ENCODE data around the gene EEF1AKMT1. TPM values are rescaled to one million over a fixed set of nuclear protein-coding genes. Genes with fewer than 3 reads are reported as not detected.

EEF1AKMT1 gene
- total RNA-seq, 1 experiment from 2014 or later = 9.8 TPM

DNA sequence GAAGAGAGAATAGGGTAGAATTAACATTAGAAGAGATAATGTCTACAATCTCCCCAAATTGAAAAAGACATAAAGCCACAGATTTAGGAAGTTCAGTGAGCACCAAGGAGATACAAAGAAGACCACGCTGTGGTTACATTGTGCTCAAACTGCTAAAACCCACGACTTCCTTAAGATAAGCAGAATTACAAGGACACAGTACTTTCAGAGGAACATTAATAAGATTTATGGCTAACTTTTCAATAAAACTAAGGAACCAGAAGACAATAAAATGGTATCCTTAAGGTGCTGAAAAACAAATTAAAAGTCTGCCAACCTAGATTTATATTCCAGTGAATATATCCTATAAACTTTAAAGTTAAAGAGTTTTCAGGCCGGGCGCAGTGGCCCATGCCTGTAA, 77.7 kb downstream of the EEF1AKMT1 start:
- TF ChIP-seq CEBPB (IDR thresholded peaks at IDR 0.05; ENCODE audit: low read depth) = no peak
- TF ChIP-seq RAD21 (IDR thresholded peaks at IDR 0.05; ENCODE audit: low read depth) = no peak
- TF ChIP-seq ZFX (IDR thresholded peaks at IDR 0.05) = no peak
- TF ChIP-seq SRF (IDR thresholded peaks at IDR 0.05; ENCODE audit: low read depth) = no peak
- no peak for ATAC-seq
- Histone ChIP-seq H3K36me3 (ENCODE audit: control insufficient read depth in 1 of 2, insufficient read depth in 2 of 2, low read length in 2 of 2) (no peaks in the 10 kb centered on the region), H3K4me2 (ENCODE audit: low read length) (no peak overlapping the region), H3K9me2 (ENCODE audit: insufficient read depth) (no peaks in the 10 kb centered on the region), H3K9me3 (ENCODE audit: control insufficient read depth in 1 of 2, insufficient read depth in 1 of 2, low read depth in 1 of 2, low read length in 2 of 2) (no peaks in the 10 kb centered on the region), H3K79me2 (ENCODE audit: insufficient read depth, low read length) (no peaks in the 10 kb centered on the region), H4K20me1 (ENCODE audit: insufficient read depth) (no peaks in the 10 kb centered on the region), H2AFZ (ENCODE audit: low read depth, low read length, poor library complexity, severe bottlenecking) (no peak overlapping the region), H3K27me3 (ENCODE audit: insufficient read depth, low read length) (no peaks in the 10 kb centered on the region), H3K9ac (ENCODE audit: low read length) (no peak overlapping the region), H3K27ac (ENCODE audit: low read depth, low read length) (no peak overlapping the region), H3K4me1 (ENCODE audit: control insufficient read depth in 1 of 2, insufficient read depth in 2 of 2, low read length in 2 of 2) (peaks cover 0 to 10% of the 10 kb centered on the region in 2 experiments; a peak in 2 of 4 replicates), H3K4me3 (replicated peaks in 1 of 2; ENCODE audit: low read depth in 1 of 2, low read length in 2 of 2) (no peak overlapping the region)
- CTCF ChIA-PET = no interaction called here
- no peak for DNase-seq (ENCODE audit: low read depth, low spot score)
- POLR2A ChIA-PET = no interaction called here
- BruUV-seq (replicated peaks) = no TSS peak
- intact Hi-C loops (cut with micrococcal nuclease) = no loop called here
- RAD21 ChIA-PET (ENCODE audit: low non-redundant PET in 1 of 2, low total read pairs in 2 of 2, uncharacterized antibody in 2 of 2, unreplicated experiment in 2 of 2) = no interaction called here

- Histone ChIP-seq H4K20me1 (ENCODE audit: insufficient read depth) (no peaks in the 10 kb centered on the region), H3K27me3 (ENCODE audit: insufficient read depth, low read length) (no peaks in the 10 kb centered on the region), H3K4me3 (replicated peaks in 1 of 2; ENCODE audit: low read depth in 1 of 2, low read length in 2 of 2) (no peak overlapping the region), H3K9me3 (ENCODE audit: control insufficient read depth in 1 of 2, insufficient read depth in 1 of 2, low read depth in 1 of 2, low read length in 2 of 2) (no peaks in the 10 kb centered on the region), H3K4me2 (ENCODE audit: low read length) (no peak overlapping the region), H3K9me2 (ENCODE audit: insufficient read depth) (no peaks in the 10 kb centered on the region), H3K4me1 (ENCODE audit: control insufficient read depth in 1 of 2, insufficient read depth in 2 of 2, low read length in 2 of 2) (no peaks in the 10 kb centered on the region), H3K79me2 (ENCODE audit: insufficient read depth, low read length) (no peaks in the 10 kb centered on the region), H2AFZ (ENCODE audit: low read depth, low read length, poor library complexity, severe bottlenecking) (no peak overlapping the region), H3K9ac (ENCODE audit: low read length) (no peak overlapping the region), H3K36me3 (ENCODE audit: control insufficient read depth in 1 of 2, insufficient read depth in 2 of 2, low read length in 2 of 2) (no peaks in the 10 kb centered on the region; a peak in 1 of 4 replicates), H3K27ac (ENCODE audit: low read depth, low read length) (no peak overlapping the region)
- BruUV-seq (replicated peaks) = no TSS peak
- intact Hi-C loops (cut with micrococcal nuclease) = no loop called here
- ATAC-seq (no peak), DNase-seq (ENCODE audit: low read depth, low spot score) (no peak)
- TF ChIP-seq ZFX (IDR thresholded peaks at IDR 0.05) (no peak), CBX3 (IDR thresholded peaks at IDR 0.05; ENCODE audit: low read depth) (no peak)
- ChIA-PET POLR2A (interaction anchor here (0.6 kb wide), 1 partner anchor 89 kb away, joined by 3 read pairs; no protein-coding TSS in a partner anchor), RAD21 (ENCODE audit: low non-redundant PET in 1 of 2, low total read pairs in 2 of 2, uncharacterized antibody in 2 of 2, unreplicated experiment in 2 of 2) (no interaction called here), CTCF (no interaction called here)
These were observed 82.1 kb downstream of the EEF1AKMT1 start for GRCh38 chr13:20691616-20692015.
